Nephron (organoid): ENCODE results near the gene ENPP3.

ENCODE experiments used
- H3K27ac Mint-ChIP-seq, 3 experiments: 2 replicates each; pipeline ENCODE4 v1.8.0; 2020; ENCODE audit warnings: mixed read lengths in 3 of 3, mild to moderate bottlenecking in 2 of 3, moderate library complexity in 1 of 3
- H3K27me3 Mint-ChIP-seq: 2 replicates; pipeline ENCODE4 v1.8.0; 2021; ENCODE audit warnings: low read depth, mild to moderate bottlenecking, moderate library complexity, mixed read lengths
- H3K36me3 Mint-ChIP-seq: 2 replicates; pipeline ENCODE4 v1.8.0; 2020; ENCODE audit warnings: low read depth, mixed read lengths
- H3K4me1 Mint-ChIP-seq: 2 replicates; pipeline ENCODE4 v1.8.0; 2020; ENCODE audit warnings: mixed read lengths
- H3K4me3 Mint-ChIP-seq, 3 experiments: 2 replicates each; pipeline ENCODE4 v1.8.0; 2020; ENCODE audit warnings: mild to moderate bottlenecking in 3 of 3, mixed read lengths in 3 of 3, moderate library complexity in 2 of 3
- H3K9me3 Mint-ChIP-seq: 2 replicates; pipeline ENCODE4 v1.8.0; 2020; ENCODE audit warnings: mixed read lengths
- CTCF ChIP-seq, 3 experiments: fragments of 200-600 bp; sonication (generic); IDR thresholded peaks; one replicate each; pipeline ENCODE4 v1.5.0; 2021; ENCODE audit warnings: antibody characterized with exemption in 3 of 3; ENCODE audit not compliant: unreplicated experiment in 3 of 3

Gene ENPP3

GRCh38 chr6:131636880-131637792 is at the start of gene ENPP3:
TSS of gene ENPP3 (plus strand) at chr6:131637302. CDS start at chr6:131637385, 83 bp downstream.
- Mint-ChIP-seq H3K36me3 (no peaks in the 10 kb centered on the region), H3K27me3 (no peaks in the 10 kb centered on the region), H3K9me3 (no peaks in the 10 kb centered on the region), H3K4me1 (no peaks in the 10 kb centered on the region), H3K27ac (peak within 1 kb of the TSS; percentile 90 to 96 (median 94)), H3K4me3 (peak within 1 kb of the TSS; percentile 65 to 81 (median 80))
- TF ChIP-seq CTCF (IDR thresholded peaks at IDR 0.05; ENCODE audit: unreplicated experiment in 3 of 3) = no peak

GRCh38 chr6:131587909-131588308 is 49.2 kb upstream of the ENPP3 start:
- Mint-ChIP-seq H3K9me3 (no peaks in the 10 kb centered on the region), H3K36me3 (peaks cover 59% of the 10 kb centered on the region), H3K27ac (no peak overlapping the region), H3K27me3 (no peaks in the 10 kb centered on the region), H3K4me3 (no peak overlapping the region), H3K4me1 (no peaks in the 10 kb centered on the region)
- no peak for TF ChIP-seq CTCF (IDR thresholded peaks at IDR 0.05; ENCODE audit: unreplicated experiment in 3 of 3)

- no peaks in the 10 kb centered on the region for H3K4me1 Mint-ChIP-seq
- H3K36me3 Mint-ChIP-seq = peaks cover 61% of the 10 kb centered on the region
- no peaks in the 10 kb centered on the region for H3K27me3 Mint-ChIP-seq
- H3K9me3 Mint-ChIP-seq = no peaks in the 10 kb centered on the region
- no peak for TF ChIP-seq CTCF (IDR thresholded peaks at IDR 0.05; ENCODE audit: unreplicated experiment in 3 of 3)
- no peak overlapping the region for H3K27ac Mint-ChIP-seq
- H3K4me3 Mint-ChIP-seq = no peak overlapping the region
These were observed 48.5 kb upstream of the ENPP3 start for GRCh38 chr6:131588643-131589042.

GRCh38 chr6:131592935-131593334 is 44.2 kb upstream of the ENPP3 start:
- H3K36me3 Mint-ChIP-seq = peaks cover 75% of the 10 kb centered on the region
- H3K4me3 Mint-ChIP-seq = no peak overlapping the region
- no peaks in the 10 kb centered on the region for H3K9me3 Mint-ChIP-seq
- no peaks in the 10 kb centered on the region for H3K4me1 Mint-ChIP-seq
- no peak overlapping the region for H3K27ac Mint-ChIP-seq
- no peaks in the 10 kb centered on the region for H3K27me3 Mint-ChIP-seq
- no peak for TF ChIP-seq CTCF (IDR thresholded peaks at IDR 0.05; ENCODE audit: unreplicated experiment in 3 of 3)

- Mint-ChIP-seq H3K27me3 (no peaks in the 10 kb centered on the region), H3K4me1 (no peaks in the 10 kb centered on the region), H3K9me3 (no peaks in the 10 kb centered on the region), H3K36me3 (peaks cover 76% of the 10 kb centered on the region), H3K27ac (no peak overlapping the region), H3K4me3 (no peak overlapping the region)
- TF ChIP-seq CTCF (IDR thresholded peaks at IDR 0.05; ENCODE audit: unreplicated experiment in 3 of 3) = no peak
These were observed 43.0 kb upstream of the ENPP3 start for GRCh38 chr6:131594074-131594473.

GRCh38 chr6:131597446-131597845 is 39.7 kb upstream of the ENPP3 start:
- Mint-ChIP-seq H3K9me3 (no peaks in the 10 kb centered on the region), H3K27ac (no peak overlapping the region), H3K4me3 (no peak overlapping the region), H3K27me3 (no peaks in the 10 kb centered on the region), H3K4me1 (no peaks in the 10 kb centered on the region), H3K36me3 (peaks cover 70% of the 10 kb centered on the region)
- TF ChIP-seq CTCF (IDR thresholded peaks at IDR 0.05; ENCODE audit: unreplicated experiment in 3 of 3) = peak; percentile 31 to 44 (median 37)
